Measurements from ENCODE around the gene MT1G. TPM values are rescaled to one million over a fixed set of nuclear protein-coding genes. Genes with fewer than 3 reads are reported as not detected.

The MT1G gene
- polyA plus RNA-seq, 1 donor from 2014 or later = not detected

DNA sequence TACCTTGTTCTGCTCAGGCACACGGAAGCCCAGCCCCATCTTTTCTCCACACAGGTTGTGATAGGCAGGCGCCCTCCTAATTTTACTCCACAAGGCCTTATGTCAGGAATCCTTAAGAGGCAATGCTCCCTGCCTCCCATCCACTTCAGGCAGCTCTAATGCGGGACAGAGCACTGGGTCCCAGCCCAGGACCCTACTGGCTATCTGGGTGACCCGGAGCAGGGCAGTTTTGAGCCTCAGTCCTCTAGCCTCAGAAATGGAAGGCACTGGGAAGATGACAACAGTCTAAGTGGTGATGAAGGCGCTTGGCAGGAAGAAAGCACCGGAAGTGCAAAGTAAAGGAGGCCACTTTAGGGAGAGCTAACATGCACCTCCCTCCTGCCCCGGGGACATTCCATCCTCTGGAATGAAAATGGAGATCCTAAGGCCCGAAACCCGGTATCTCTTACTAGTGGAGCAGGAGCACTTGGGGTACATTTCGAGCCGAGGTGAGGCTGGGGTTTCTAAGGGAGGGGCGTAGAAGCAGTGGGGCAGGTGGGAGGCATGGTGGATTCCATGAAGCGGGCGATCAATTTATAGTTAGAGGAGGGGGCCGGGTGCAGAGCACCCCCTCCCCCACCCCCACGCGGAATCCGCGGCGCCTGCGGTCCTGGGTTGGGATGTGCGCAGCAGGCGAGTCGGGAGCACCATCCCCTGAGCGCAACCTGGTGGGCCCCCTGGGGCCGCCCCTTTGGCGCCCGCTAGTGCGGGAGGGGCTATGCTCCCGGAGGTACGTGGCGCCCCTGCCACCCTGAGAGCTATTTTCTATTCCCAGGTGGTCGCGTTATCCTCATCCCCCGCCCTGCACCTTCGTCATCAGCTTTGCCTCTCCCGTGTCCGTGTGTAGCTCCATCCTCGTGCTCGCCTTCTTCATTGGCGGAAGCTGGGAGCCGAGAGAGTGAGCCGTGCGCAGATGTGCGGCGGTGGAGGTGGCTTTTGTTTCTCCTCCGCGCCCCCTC lies 5.2 kb downstream of the MT1G start:
- peak overlapping the region in 3 of 4 donors; percentile 60 to 73 (median 60) for H3K4me3 Mint-ChIP-seq
- no peak overlapping the region for H3K27ac Mint-ChIP-seq
- H3K4me1 Mint-ChIP-seq = peaks cover 3 to 12% (median 8%) of the 10 kb centered on the region in 3 donors

DNA sequence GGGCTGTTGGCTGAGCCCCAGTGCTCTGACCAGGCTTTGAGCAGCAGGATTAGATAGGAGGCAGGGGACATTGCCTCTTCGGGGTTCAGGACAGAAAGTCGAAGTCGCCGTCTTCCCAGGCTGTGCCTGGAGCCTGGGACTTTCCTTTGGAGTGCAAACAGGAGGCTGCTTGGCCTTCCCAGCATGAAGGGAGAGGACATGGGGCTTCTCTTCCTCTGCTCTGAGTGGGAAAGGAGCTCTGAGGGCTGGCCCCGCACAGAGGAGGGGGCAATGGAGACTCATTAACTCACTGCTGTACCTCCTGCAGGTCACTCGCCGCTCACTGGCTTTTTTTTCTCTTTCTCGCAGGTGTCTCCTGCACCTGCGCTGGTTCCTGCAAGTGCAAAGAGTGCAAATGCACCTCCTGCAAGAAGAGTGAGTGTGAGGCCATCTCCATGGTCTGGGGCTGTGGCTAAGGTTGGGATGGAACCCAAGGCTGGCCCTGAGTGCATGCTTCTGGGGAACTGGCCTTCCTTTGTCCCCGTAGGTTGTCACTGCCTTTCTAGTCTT lies 9.5 kb downstream of the MT1G start:
- H3K9me3 Mint-ChIP-seq = no peaks in the 10 kb centered on the region
- H3K4me3 Mint-ChIP-seq = peak overlapping the region; percentile 84 to 96 (median 92)
- H3K4me1 Mint-ChIP-seq = peaks cover 2 to 20% (median 7%) of the 10 kb centered on the region in 3 donors
- peak overlapping the region in 2 of 3 donors; percentile 59 to 73 for H3K27ac Mint-ChIP-seq
- no peaks in the 10 kb centered on the region for H3K36me3 Mint-ChIP-seq
- H3K27me3 Mint-ChIP-seq = peaks cover 15% of the 10 kb centered on the region

More for the DNA sequence above, 5.2 kb downstream of the MT1G start:
- no peaks in the 10 kb centered on the region for H3K9me3 Mint-ChIP-seq
- no peaks in the 10 kb centered on the region for H3K36me3 Mint-ChIP-seq
- peaks cover 41% of the 10 kb centered on the region for H3K27me3 Mint-ChIP-seq

DNA sequence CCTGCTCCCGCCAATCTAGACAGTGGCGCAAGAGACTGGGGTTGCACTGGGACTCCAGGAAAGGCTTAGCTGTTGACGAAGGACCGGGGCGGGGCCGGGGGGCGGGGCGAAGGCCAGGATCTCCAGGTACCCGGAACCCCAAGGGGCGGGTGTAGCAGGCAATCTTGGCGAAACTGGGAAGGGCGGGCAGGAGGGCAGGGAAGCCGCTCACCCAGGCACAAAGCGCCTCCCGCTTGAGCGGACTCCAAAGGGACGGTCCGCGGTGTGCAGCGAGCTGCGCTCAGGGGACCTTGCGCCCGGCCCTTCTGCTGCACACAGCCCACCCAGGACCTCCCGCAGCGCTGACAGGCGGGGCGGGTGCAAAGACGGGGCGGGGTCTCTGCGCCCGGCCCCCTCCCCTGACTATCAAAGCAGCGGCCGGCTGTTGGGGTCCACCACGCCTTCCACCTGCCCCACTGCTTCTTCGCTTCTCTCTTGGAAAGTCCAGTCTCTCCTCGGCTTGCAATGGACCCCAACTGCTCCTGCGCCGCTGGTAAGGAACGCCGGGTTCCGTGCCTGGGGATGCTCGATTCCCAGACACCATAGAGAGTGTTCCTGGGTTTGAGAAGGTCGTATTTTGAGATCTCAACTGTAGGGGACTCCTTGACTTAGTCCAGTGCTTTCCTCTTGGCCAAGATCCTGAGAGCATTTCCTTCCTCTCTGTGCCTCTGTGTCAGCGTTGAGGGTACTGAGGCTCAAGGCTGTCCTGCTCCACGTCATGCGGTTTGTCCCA lies 10.1 kb downstream of the MT1G start, which contains the start of gene MT1F:
Gene MT1F (plus strand): TSS at position 405 of the 772 bp plus-strand sequence. CDS start 100 bp downstream, at position 505.
- Mint-ChIP-seq H3K9me3 (no peaks in the 10 kb centered on the region), H3K27ac (peak within 1 kb of the TSS in 2 of 3 donors; percentile 59 to 73), H3K36me3 (no peaks in the 10 kb centered on the region), H3K4me1 (peaks cover 5 to 24% (median 7%) of the 10 kb centered on the region in 3 donors), H3K4me3 (peak within 1 kb of the TSS; percentile 84 to 96 (median 92)), H3K27me3 (peaks cover 17% of the 10 kb centered on the region)

DNA sequence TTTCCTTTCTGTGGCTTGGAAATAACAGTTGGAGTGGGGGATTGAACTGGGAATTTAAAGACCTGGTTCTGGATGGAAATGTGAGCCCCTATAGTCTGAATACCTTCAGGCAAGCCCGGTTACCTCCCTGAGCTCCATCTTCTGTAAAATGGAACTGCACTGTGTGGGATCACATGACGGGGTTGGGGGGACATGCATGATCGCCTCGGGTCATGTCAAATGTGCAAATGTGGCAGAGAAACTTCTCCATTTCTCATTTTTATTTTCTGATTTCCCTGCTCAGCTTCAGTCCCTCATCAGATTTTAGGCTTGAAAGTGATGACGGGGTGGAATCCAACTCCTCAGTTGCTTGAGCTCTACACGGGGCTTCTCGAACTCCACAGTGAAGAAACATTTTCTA lies 14.6 kb downstream of the MT1G start:
- peaks cover 8% of the 10 kb centered on the region for H3K27me3 Mint-ChIP-seq
- H3K27ac Mint-ChIP-seq = peak overlapping the region in 1 of 3 donors; percentile 27
- H3K36me3 Mint-ChIP-seq = no peaks in the 10 kb centered on the region
- H3K9me3 Mint-ChIP-seq = no peaks in the 10 kb centered on the region
- H3K4me1 Mint-ChIP-seq = peaks cover 5 to 17% (median 9%) of the 10 kb centered on the region in 3 donors
- peak overlapping the region in 1 of 4 donors; percentile 59 for H3K4me3 Mint-ChIP-seq

DNA sequence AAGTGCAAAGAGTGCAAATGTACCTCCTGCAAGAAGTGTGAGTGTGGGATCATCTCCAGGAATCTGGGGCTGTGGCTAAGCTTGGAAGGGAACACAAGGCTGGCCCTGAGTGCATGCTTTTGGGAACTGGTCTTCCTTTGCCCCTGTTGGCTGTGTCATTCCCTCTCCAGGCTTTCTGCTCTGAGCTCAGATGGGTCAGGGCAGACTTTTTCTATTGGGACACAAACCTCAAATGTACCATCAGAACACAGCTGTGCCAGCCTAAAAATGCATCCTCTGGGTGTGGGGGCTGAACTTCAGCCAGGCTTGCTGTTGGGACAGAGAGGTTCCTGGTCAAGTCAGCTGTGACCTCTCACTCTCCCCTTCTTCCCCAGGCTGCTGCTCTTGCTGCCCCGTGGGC lies 15.3 kb downstream of the MT1G start:
- no peaks in the 10 kb centered on the region for H3K36me3 Mint-ChIP-seq
- no peaks in the 10 kb centered on the region for H3K9me3 Mint-ChIP-seq
- H3K27me3 Mint-ChIP-seq = peaks cover 10% of the 10 kb centered on the region
- no peak overlapping the region for H3K4me3 Mint-ChIP-seq
- no peak overlapping the region for H3K27ac Mint-ChIP-seq
- peaks cover 5 to 14% (median 5%) of the 10 kb centered on the region in 3 donors for H3K4me1 Mint-ChIP-seq

DNA sequence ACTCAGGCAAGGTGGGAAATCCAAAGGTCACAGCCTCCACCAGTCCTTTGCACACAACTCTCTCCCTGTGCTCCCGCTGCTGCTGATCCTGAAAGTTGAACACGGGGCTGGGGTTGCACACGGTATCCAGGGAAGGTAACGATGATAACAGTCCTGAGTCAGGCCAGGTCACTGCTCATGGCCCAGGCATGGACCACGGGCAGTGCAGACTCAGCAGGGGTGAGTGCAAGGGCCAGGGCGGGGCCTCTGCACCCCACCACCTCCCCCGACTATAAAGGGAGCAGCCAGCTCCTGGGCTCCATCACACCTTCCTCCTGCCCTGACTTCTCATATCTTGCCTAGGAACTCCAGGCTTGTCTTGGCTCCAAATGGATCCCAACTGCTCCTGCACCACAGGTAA lies 16.3 kb downstream of the MT1G start, which contains the start of gene MT1B:
Gene MT1B (plus strand): TSS at position 301 of the 400 bp plus-strand sequence. CDS start 68 bp downstream, at position 369.
- Mint-ChIP-seq H3K27ac (no peak within 1 kb of the TSS), H3K9me3 (no peaks in the 10 kb centered on the region), H3K4me1 (peaks cover 5 to 11% (median 5%) of the 10 kb centered on the region in 3 donors), H3K4me3 (peak within 1 kb of the TSS in 1 of 4 donors; percentile 73), H3K36me3 (no peaks in the 10 kb centered on the region), H3K27me3 (peaks cover 16% of the 10 kb centered on the region)

DNA sequence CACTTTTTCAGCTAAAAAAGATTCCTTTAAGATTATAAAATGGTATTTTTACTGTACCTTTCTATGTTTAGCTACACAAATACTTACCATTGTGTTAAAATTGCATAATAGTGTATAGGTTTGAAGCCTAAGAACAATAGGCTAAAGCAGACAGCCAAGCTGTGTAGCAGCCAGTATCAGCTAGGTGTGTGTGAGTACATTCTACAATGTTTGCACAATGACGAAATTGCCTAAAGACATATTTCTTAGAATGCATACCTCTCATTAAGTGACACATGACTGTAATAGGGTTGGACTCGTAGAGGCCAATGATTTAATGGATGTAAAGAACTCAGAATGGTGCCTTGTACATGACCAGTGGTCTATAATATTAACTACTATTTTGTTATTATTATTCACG lies 18.0 kb downstream of the MT1G start:
- peaks cover 4 to 11% (median 5%) of the 10 kb centered on the region in 3 donors for H3K4me1 Mint-ChIP-seq
- no peaks in the 10 kb centered on the region for H3K36me3 Mint-ChIP-seq
- peaks cover 27% of the 10 kb centered on the region for H3K27me3 Mint-ChIP-seq
- no peaks in the 10 kb centered on the region for H3K9me3 Mint-ChIP-seq
- H3K4me3 Mint-ChIP-seq = no peak overlapping the region
- H3K27ac Mint-ChIP-seq = no peak overlapping the region

DNA sequence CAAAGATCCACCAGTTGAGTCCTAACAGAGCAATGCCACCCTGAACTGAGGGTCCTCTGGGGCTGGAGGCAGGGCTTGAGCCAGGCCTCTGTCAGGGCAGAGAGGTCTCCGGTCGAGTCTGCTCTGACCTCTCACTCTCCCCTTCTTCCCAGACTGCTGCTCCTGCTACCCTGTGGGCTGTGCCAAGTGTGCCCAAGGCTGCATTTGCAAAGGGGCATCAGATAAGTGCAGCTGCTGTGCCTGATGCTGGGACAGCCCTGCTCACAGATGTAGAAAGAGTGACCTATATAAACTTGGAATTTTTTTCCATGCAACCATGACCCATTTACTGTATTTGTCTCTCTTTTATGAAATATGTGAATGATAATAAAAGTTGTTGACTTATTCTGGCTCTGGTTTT lies 18.6 kb downstream of the MT1G start:
- Mint-ChIP-seq H3K36me3 (no peaks in the 10 kb centered on the region), H3K4me1 (peaks cover 4 to 11% (median 5%) of the 10 kb centered on the region in 3 donors), H3K27ac (no peak overlapping the region), H3K4me3 (no peak overlapping the region), H3K27me3 (peaks cover 28% of the 10 kb centered on the region), H3K9me3 (no peaks in the 10 kb centered on the region)

DNA sequence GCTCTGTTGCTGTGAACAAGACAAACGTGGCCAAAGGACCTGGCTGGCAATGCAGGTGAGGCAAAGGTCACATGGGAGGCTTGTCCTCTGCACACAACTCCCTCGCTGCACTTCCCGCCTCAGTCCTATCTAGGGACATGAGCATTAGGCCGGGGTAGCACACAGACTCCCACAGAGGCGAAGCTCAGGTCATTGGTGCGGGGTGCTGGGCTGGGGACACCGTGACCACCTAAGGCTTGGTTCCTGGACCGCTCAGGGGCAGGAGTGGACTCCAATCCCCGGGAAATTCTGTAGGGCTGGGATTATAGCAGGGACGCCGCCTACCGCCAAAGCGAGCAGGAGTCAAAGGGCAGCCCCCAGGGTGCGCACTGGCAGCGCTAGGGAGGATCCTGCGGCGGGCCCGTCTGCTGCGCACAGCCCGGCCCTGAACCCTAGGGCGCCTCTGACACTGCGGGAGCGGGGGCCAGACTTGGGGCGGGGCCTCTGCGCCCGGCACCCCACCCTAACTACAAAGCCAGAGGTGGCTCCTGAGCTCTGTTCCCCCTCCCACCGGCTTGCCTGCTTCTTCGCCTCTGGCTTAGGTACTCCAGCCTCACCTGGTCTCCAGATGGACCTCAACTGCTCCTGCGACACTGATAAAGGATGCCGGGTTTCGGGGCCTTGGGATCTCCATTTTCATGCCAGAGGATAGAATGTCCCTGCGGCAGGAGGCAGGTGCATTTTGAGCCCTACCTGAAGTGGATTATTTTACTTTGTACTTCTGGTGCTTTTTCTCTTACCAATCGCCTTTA lies 20.0 kb downstream of the MT1G start:
- Mint-ChIP-seq H3K4me3 (no peak overlapping the region), H3K27me3 (peaks cover 23% of the 10 kb centered on the region)

DNA sequence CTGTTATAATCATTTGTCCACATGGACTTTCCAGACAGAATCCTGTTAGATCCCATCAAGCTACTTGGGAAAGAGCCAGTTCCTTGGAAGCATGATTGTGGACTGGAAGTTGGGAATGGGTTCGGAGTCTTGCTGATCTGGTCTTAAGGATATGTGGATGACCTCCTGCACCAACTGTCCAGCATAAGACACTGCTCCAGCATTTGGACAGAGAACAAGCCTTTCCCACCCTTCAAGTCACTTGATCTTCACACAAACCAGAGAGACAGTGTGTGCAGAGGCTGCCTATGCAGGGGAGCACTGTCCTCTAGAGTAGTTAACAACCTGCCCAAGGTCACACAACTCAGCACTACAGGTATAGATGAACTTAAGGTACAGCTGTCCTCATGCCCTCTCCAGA lies 22.0 kb downstream of the MT1G start:
- Mint-ChIP-seq H3K4me3 (no peak overlapping the region), H3K27ac (no peak overlapping the region), H3K9me3 (no peaks in the 10 kb centered on the region), H3K36me3 (no peaks in the 10 kb centered on the region), H3K27me3 (peaks cover 25% of the 10 kb centered on the region), H3K4me1 (peaks cover 7 to 10% (median 8%) of the 10 kb centered on the region in 3 donors)

More for the DNA sequence above, 20.0 kb downstream of the MT1G start:
- H3K27ac Mint-ChIP-seq = peak overlapping the region in 1 of 3 donors; percentile 53
- H3K4me1 Mint-ChIP-seq = peaks cover 7 to 10% (median 9%) of the 10 kb centered on the region in 3 donors
- no peaks in the 10 kb centered on the region for H3K36me3 Mint-ChIP-seq
- H3K9me3 Mint-ChIP-seq = no peaks in the 10 kb centered on the region

DNA sequence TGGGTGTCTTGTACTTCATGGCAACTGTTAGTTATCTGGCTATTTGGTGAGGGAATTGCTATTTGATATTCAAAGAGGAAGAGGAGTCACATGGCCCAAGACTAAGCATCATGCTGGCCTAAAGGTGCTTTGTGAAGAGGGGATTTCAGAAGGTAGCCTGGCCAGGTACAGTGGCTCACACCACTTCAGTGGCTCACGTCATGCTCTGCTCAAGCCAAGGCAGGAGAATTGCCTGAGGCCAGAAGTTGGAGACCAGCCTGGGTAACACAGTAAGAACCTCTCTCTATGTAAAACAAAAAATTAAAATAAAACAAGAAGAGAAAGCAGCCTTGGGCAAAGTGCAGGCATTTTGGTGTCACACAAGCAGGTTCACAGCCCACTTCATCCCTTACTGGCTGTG lies 22.6 kb downstream of the MT1G start:
- Mint-ChIP-seq H3K4me1 (peaks cover 7 to 10% (median 8%) of the 10 kb centered on the region in 3 donors), H3K9me3 (no peaks in the 10 kb centered on the region), H3K36me3 (no peaks in the 10 kb centered on the region), H3K27me3 (peaks cover 29% of the 10 kb centered on the region), H3K4me3 (peak overlapping the region in 1 of 4 donors; percentile 45), H3K27ac (no peak overlapping the region)

DNA sequence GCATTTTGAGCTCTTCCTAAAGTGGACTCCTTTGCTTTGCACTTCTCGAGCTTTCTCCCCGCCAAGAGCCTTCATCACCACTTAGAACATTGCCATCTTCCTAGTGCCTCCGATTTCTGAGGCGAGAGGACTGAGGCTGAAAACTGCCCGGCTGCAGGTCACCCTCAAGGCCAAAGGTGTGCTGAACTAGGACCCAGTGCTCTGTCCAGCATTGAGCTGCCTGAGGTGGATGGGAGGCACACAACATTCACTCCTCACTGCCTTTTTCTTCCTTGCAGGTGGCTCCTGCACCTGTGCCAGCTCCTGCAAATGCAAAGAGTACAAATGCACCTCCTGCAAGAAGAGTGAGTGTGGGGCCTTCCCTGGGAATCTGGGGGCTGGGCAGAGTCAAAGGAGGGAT lies 24.0 kb downstream of the MT1G start:
- Mint-ChIP-seq H3K27ac (peak overlapping the region in 2 of 3 donors; percentile 23 to 57), H3K36me3 (no peaks in the 10 kb centered on the region), H3K4me3 (peak overlapping the region; percentile 57 to 86 (median 76)), H3K9me3 (no peaks in the 10 kb centered on the region), H3K4me1 (peaks cover 7 to 10% (median 8%) of the 10 kb centered on the region in 3 donors), H3K27me3 (peaks cover 41% of the 10 kb centered on the region)

DNA sequence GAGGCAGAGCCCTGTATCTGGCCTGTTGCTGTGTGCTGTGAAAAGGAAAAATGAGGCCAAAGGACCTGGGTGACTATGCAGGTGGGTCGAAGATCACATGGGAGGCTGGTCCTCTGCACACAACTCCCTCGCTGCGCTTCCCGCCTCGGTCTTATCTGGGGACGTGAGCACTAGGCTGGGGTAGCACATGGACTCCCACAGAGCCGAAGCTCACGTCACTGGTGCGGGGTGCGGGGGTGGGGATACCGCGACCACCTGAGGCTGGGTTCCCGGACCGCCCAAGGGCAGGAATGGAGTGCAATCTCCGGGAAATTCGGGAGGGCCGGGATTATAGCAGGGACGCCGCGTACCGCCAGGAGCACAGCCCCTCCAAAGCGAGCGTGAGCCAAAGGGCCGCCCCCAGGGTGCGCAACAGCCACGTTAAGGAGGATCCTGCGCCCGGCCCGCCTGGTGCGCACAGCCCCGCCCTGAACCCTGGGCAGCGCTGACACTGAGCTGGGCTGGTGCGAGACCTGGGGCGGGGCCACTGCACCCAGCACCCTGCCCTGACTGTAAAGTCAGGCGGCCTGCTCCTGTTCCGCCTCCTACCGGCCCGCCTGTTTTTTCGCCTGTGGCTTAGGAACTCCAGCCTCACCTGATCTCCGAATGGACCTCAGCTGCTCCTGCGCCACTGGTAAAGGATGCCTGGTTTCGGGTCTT lies 24.6 kb downstream of the MT1G start:
- Mint-ChIP-seq H3K4me1 (peaks cover 7 to 10% (median 8%) of the 10 kb centered on the region in 3 donors), H3K27me3 (peaks cover 44% of the 10 kb centered on the region), H3K9me3 (no peaks in the 10 kb centered on the region), H3K36me3 (no peaks in the 10 kb centered on the region), H3K27ac (peak overlapping the region in 1 of 3 donors; percentile 57), H3K4me3 (peak overlapping the region; percentile 58 to 86 (median 76))

Data from IgD-negative memory B cell (primary cell).